Osteocyte (in vitro differentiated cells): ENCODE measurements around the gene CHKB. TPM values are rescaled to one million over a fixed set of nuclear protein-coding genes. Genes with fewer than 3 reads are reported as not detected.
A peak's percentile ranks its signal among the peaks of the same experiment; 100 is the strongest.

ENCODE experiments used
- DNase-seq: peaks from one replicate; pipeline ENCODE4 v3.0.0; 2021; ENCODE audit warnings: mixed read lengths; ENCODE audit not compliant: unreplicated experiment; ENCODE audit errors: extremely low spot score
- H3K27ac Mint-ChIP-seq: one replicate; pipeline ENCODE4 v1.8.0; 2021; ENCODE audit warnings: mild to moderate bottlenecking, mixed read lengths; ENCODE audit not compliant: unreplicated experiment
- H3K27me3 Mint-ChIP-seq: one replicate; pipeline ENCODE4 v1.8.0; 2021; ENCODE audit warnings: mixed read lengths; ENCODE audit not compliant: unreplicated experiment
- H3K36me3 Mint-ChIP-seq: one replicate; pipeline ENCODE4 v1.8.0; 2021; ENCODE audit warnings: mixed read lengths; ENCODE audit not compliant: unreplicated experiment
- H3K4me1 Mint-ChIP-seq: one replicate; pipeline ENCODE4 v1.8.0; 2021; ENCODE audit warnings: mixed read lengths; ENCODE audit not compliant: unreplicated experiment
- H3K4me3 Mint-ChIP-seq: one replicate; pipeline ENCODE4 v1.8.0; 2021; ENCODE audit warnings: mild to moderate bottlenecking, moderate library complexity, mixed read lengths; ENCODE audit not compliant: unreplicated experiment
- H3K9me3 Mint-ChIP-seq: one replicate; pipeline ENCODE4 v1.8.0; 2021; ENCODE audit warnings: mixed read lengths; ENCODE audit not compliant: unreplicated experiment
- total RNA-seq: library from RNA; stranded (reverse); gene quantifications from 2 replicates; pipeline ENCODE4 v1.2.1, GENCODE V29; 2021
- TF ChIP-seq, protein P1 (sequence below): fragments of 200-600 bp; sonication (generic); IDR thresholded peaks from 2 replicates; pipeline ENCODE4 v1.5.0; 2021; ENCODE audit warnings: antibody characterized with exemption, mild to moderate bottlenecking, moderate library complexity

The CHKB gene
- total RNA-seq, 1 donor from 2014 or later = 79.9 TPM

DNA sequence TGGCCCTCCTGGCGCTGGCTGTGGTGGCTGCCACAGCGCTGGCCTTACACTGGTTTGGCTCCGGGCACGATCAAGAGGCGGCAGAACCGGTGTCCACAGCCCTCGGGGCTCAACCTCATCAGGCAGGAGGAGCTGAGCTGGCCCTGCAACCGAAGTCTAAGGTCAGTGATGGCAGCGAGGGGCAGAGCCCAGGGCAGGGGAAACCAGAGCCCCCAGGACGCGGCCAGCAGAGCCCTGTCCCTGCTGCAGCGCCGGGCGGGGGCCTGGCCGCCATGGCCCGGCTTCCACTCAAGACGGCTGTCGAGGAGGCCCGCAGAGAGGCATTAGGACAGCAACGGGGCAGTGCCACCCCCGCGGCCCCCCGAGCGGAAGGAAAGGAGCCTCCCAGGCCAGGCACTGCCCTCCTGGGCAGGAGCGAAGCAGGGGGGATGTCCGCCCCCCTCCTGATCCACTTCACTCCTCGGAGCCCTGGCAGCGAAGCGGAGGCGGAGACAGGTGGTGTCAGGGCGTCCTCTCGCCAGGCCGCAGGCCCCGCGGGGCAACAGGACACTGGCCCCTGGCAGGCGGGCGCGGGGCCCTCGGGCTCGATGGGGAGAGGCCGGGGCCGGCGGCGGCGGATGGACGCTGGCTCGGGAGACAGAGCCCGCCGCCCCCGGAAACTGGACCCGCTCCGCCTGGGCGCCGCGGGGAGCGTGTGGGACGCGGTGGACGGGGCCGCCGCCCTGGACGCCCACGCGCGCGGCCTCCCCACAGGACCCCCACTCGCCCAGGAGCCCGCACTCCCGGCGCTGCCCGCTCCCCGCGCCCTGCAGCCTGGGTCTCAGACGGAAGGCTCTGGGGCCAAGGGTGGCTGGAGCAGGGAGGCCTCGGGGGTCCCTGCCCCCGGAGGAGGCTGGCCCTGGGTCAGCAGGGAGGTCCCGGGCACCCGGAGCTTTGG, 36.1 kb downstream of the CHKB start:
- Mint-ChIP-seq H3K4me3 (no peak overlapping the region), H3K4me1 (no peaks in the 10 kb centered on the region), H3K27ac (no peak overlapping the region), H3K27me3 (no peaks in the 10 kb centered on the region), H3K9me3 (no peaks in the 10 kb centered on the region), H3K36me3 (no peaks in the 10 kb centered on the region)
- TF ChIP-seq, protein P1, sequence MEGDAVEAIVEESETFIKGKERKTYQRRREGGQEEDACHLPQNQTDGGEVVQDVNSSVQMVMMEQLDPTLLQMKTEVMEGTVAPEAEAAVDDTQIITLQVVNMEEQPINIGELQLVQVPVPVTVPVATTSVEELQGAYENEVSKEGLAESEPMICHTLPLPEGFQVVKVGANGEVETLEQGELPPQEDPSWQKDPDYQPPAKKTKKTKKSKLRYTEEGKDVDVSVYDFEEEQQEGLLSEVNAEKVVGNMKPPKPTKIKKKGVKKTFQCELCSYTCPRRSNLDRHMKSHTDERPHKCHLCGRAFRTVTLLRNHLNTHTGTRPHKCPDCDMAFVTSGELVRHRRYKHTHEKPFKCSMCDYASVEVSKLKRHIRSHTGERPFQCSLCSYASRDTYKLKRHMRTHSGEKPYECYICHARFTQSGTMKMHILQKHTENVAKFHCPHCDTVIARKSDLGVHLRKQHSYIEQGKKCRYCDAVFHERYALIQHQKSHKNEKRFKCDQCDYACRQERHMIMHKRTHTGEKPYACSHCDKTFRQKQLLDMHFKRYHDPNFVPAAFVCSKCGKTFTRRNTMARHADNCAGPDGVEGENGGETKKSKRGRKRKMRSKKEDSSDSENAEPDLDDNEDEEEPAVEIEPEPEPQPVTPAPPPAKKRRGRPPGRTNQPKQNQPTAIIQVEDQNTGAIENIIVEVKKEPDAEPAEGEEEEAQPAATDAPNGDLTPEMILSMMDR = no peak
- DNase-seq = peak; percentile 84

DNA sequence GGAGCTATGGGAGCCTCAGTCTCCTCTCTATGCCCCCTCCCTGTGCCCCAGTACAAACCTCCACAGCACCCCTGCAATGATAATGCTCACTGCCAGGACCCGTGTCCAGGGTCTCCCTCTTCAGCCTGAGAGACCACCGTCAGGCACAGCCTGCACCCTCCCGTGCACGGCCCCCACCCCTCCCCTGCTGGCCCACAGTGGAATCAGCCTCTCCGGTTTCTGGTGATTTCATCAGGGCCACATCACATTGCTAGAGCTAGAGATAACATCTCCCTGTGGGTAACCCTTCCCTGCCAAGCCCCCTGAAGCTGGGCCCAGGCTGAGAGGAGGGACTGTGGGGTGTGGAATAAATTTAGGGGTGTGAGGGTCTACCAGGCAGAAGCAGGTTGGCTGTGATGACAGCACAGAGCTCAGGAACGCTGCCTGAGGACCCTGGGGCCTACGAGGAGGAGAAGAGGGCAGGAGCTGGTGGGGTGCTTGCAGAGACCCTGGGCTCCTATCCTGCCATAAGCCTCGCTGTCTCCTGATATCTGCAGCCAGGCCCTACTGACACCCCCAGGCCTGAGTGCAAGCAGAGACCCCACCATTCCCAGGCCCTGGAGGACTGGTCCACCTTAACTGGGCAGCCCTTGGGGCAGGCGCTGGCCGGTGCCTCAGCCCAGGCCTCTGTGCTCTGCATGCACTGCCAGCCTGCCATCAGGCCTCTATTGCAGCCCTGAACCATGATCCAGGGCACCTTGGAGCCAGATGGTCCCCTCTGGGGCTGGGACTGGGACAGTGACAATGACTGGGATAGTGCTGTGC, 36.9 kb downstream of the CHKB start, which contains the start of gene KLHDC7B:
Gene KLHDC7B, plus strand, starts transcription at position 378 of the 804 bp plus-strand sequence. Its CDS starts 345 bp downstream, at position 723.
- no peaks in the 10 kb centered on the region for H3K36me3 Mint-ChIP-seq
- TF ChIP-seq, protein P1 = no peak
- no peak within 1 kb of the TSS for H3K4me3 Mint-ChIP-seq
- H3K9me3 Mint-ChIP-seq = no peaks in the 10 kb centered on the region
- H3K4me1 Mint-ChIP-seq = no peaks in the 10 kb centered on the region
- H3K27ac Mint-ChIP-seq = peak within 1 kb of the TSS; percentile 50
- no peak for DNase-seq
- H3K27me3 Mint-ChIP-seq = no peaks in the 10 kb centered on the region

DNA sequence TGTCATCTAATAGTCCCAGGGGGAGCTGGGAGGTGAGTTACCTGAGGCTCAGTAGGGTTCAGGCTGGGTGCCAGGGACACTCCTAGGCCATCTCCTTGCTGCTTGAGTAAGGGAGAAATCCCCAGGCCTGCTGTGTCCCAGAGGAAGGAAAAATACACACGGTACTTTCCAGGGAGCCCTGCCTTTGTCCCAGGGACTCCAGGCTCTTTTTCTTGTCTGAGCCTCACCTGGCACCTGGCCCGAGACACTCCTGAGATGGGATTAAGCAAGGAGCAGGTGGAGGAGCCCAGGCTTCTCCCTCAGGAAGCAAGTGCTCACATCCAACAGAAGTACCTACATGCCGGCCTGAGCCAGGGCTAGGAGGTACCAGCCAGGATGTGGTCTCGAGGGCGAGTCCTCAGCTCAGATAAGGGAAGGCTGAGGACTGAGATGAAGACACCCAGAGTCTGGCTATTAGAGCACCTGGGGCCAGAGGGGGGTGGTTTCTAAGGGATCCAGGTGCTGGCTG, 37.8 kb downstream of the CHKB start:
- Mint-ChIP-seq H3K4me3 (no peak overlapping the region), H3K9me3 (no peaks in the 10 kb centered on the region)

DNA sequence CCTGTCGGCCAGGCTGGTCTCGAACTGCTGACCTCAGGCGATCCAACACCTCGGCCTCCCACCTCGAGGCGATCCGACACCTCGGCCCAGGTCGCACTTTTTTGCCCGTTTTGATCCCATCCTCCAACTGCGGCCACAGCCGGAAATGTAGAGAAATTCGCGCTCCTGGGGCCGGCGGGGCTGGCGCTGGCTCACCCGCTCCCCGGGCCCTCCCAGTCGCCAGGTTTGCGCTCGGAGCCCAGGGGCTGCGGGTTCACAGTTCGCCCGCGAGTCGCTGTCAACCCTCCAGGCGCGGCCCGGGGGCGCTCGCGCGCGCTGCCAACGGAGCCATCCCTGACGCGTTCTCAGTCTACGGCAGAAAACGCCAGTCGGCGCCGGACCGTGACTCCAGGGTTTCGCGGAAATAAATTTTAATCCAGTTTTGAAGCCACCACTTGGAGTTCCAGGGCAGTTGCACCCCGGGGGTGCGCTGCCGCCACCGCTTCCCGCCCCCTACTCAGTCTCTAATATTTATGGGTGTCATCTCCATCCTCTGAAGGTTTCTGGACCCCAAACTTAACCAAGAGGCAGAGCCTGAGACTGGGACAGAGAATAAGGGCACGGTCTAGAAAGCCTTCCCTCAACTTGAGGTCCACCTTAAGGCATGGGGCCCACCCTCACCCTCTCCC, 38.4 kb downstream of the CHKB start:
- Mint-ChIP-seq H3K27me3 (no peaks in the 10 kb centered on the region), H3K36me3 (no peaks in the 10 kb centered on the region), H3K4me3 (no peak overlapping the region), H3K4me1 (peaks cover 6% of the 10 kb centered on the region), H3K9me3 (no peaks in the 10 kb centered on the region), H3K27ac (no peak overlapping the region)
- DNase-seq = peak; percentile 90
- TF ChIP-seq, protein P1 = peak; percentile 62

More for the DNA sequence above, 37.8 kb downstream of the CHKB start:
- Mint-ChIP-seq H3K27ac (no peak overlapping the region), H3K27me3 (no peaks in the 10 kb centered on the region), H3K4me1 (peaks cover under 1% of the 10 kb centered on the region), H3K36me3 (no peaks in the 10 kb centered on the region)
- TF ChIP-seq, protein P1 = no peak
- DNase-seq = no peak
